Measurements from ENCODE around the gene TRIM62.

Gene TRIM62

DNA sequence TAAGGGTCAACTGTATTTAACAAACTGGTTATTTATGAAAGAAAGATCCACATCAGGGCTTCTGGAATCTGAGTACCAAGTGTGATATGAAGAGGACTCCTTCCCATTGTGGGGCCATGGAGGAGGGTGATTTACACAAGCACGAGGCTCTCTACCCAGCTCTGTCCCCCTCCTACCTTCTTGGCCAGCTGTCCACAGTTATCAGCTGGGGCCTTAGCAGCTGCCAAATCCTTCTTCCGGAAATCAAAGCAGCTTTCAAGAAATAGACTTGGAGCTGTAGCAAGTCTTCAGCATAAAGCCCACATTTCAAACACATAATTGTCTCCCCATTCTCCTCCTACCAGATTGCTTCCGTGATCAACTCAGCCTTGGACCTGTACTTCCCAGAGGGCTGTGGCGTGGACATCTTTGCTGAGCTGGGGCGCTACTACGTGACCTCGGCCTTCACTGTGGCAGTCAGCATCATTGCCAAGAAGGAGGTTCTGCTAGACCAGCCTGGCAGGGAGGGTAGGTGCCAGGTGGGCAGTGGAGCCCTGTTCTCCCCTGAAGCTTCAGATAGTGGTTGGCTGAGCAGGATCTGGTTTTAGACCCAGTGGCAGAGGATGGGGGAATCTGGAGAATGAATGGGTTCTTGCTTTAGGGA, 85.4 kb downstream of the TRIM62 start:
- no peak for DNase-seq
